Dermis blood vessel endothelial cell (primary cell): ENCODE results near the gene COL27A1. TPM values are rescaled to one million over a fixed set of nuclear protein-coding genes. Genes with fewer than 3 reads are reported as not detected.

ENCODE experiments used
- DNase-seq: peaks from one replicate; pipeline ENCODE4 v3.0.0; 2010
- total RNA-seq: library from RNA; depleted of rRNA; stranded (reverse); fragments of >200 nt; gene quantifications from 2 replicates; pipeline ENCODE4 v1.2.3, GENCODE V29; 2014

COL27A1 gene
- total RNA-seq, 1 donor from 2014 or later: 6.0 TPM

- no peak for DNase-seq
Observed at GRCh38 chr9:114169029-114169951, 14.0 kb downstream of the COL27A1 start.

- no peak for DNase-seq
Observed at GRCh38 chr9:114169952-114170770, 14.8 kb downstream of the COL27A1 start.

- no peak for DNase-seq
Observed at GRCh38 chr9:114170771-114171461, 15.6 kb downstream of the COL27A1 start.

GRCh38 chr9:114171500-114171899 lies 16.2 kb downstream of the COL27A1 start:
- DNase-seq: no peak

GRCh38 chr9:114172981-114173833 lies 17.9 kb downstream of the COL27A1 start:
- no peak for DNase-seq

GRCh38 chr9:114174557-114174875 lies 19.2 kb downstream of the COL27A1 start:
- DNase-seq: no peak

GRCh38 chr9:114174876-114175771 lies 19.8 kb downstream of the COL27A1 start:
- DNase-seq: peak; percentile 53

GRCh38 chr9:114176624-114177291 lies 21.4 kb downstream of the COL27A1 start:
- no peak for DNase-seq

- DNase-seq: peak; percentile 57
Observed at GRCh38 chr9:114177423-114178064, 22.2 kb downstream of the COL27A1 start.

- no peak for DNase-seq
Observed at GRCh38 chr9:114178076-114178475, 22.7 kb downstream of the COL27A1 start.

GRCh38 chr9:114178756-114179450 lies 23.6 kb downstream of the COL27A1 start:
- no peak for DNase-seq

- DNase-seq: no peak
Observed at GRCh38 chr9:114179516-114179915, 24.2 kb downstream of the COL27A1 start.

- DNase-seq: peak; percentile 61
Observed at GRCh38 chr9:114180696-114181606, 25.6 kb downstream of the COL27A1 start.

- no peak for DNase-seq
Observed at GRCh38 chr9:114181607-114182409, 26.5 kb downstream of the COL27A1 start.

GRCh38 chr9:114183006-114183405 lies 27.7 kb downstream of the COL27A1 start:
- no peak for DNase-seq

- peak; percentile 70 for DNase-seq
Observed at GRCh38 chr9:114184071-114184470, 28.7 kb downstream of the COL27A1 start.

- DNase-seq: no peak
Observed at GRCh38 chr9:114184866-114185265, 29.5 kb downstream of the COL27A1 start.
